Endothelial cell of umbilical vein (primary cell): ENCODE measurements around the gene PRDM2. TPM values are rescaled to one million over a fixed set of nuclear protein-coding genes. Genes with fewer than 3 reads are reported as not detected.

Experiments
- BruUV-seq: library from RNA; stranded (reverse); fragments of 400-500 nt; replicated peaks from 2 replicates; lab custom pipeline; 2021; lab: Mats Ljungman, UMichigan
- CTCF ChIA-PET: fragments of 300-600, 350-600 bp; sonication (Branson Sonifier 250); formaldehyde crosslinking; loops from one replicate; lab custom pipeline; 2021; ENCODE audit warnings: antibody characterized with exemption, inconsistent platforms; lab: Charles Lee
- POLR2A ChIA-PET: fragments of 300-600, 350-600 bp; sonication (Branson Sonifier 250); formaldehyde crosslinking; loops from one replicate; lab custom pipeline; 2021; ENCODE audit warnings: antibody characterized with exemption, inconsistent platforms; lab: Charles Lee
- DNase-seq: peaks from one replicate; pipeline ENCODE4 v3.0.0-alpha.2; 2011; ENCODE audit warnings: low read depth, low spot score
- FAIRE-seq: peaks from 2 replicates; lab custom pipeline; 2011; peaks lifted over from hg19 to GRCh38; lab: Jason Lieb, UNC
- H2AFZ ChIP-seq: 2 replicates; pipeline ENCODE4 v1.6.0; 2012; ENCODE audit warnings: low read depth, low read length, control low read depth, inconsistent platforms
- H3K27ac ChIP-seq: 2 replicates; pipeline ENCODE4 v1.5.1; 2011; ENCODE audit warnings: low read depth, mild to moderate bottlenecking, control low read depth, low read length, moderate library complexity; ENCODE audit not compliant: insufficient read depth
- H3K27me3 ChIP-seq, 2 experiments: 2 replicates each; pipeline versions ENCODE4 v1.6.0 to v1.6.1; 2011; ENCODE audit warnings: low read length in 2 of 2, mixed read lengths in 1 of 2; ENCODE audit not compliant: control insufficient read depth in 2 of 2, insufficient read depth in 2 of 2
- H3K36me3 ChIP-seq, 2 experiments: 2 replicates in 1 of 2; 3 replicates in 1 of 2; pipeline ENCODE4 v1.5.1; 2011; ENCODE audit warnings: low read length in 2 of 2, mild to moderate bottlenecking in 1 of 2, moderate library complexity in 1 of 2; ENCODE audit not compliant: control insufficient read depth in 2 of 2, insufficient read depth in 2 of 2; ENCODE audit errors: extremely low read depth in 1 of 2
- H3K4me1 ChIP-seq: 3 replicates; pipeline ENCODE4 v1.5.1; 2011; ENCODE audit warnings: mild to moderate bottlenecking, low read length; ENCODE audit not compliant: control insufficient read depth, insufficient read depth; ENCODE audit errors: extremely low read depth
- H3K4me2 ChIP-seq: 2 replicates; pipeline ENCODE4 v1.6.1; 2011; ENCODE audit warnings: low read length, control low read depth, mixed read lengths; ENCODE audit not compliant: insufficient read depth
- H3K4me3 ChIP-seq, 3 experiments: fragments of 200-600 bp in 1 of 3; sonication (generic), shearing (Covaris generic) in 1 of 3; replicated peaks in 1 of 3; 2 replicates each; pipeline ENCODE4 v1.5.1; 2011 to 2016; ENCODE audit warnings: control low read depth in 3 of 3, low read length in 3 of 3, mild to moderate bottlenecking in 2 of 3, inconsistent platforms in 1 of 3, low read depth in 1 of 3, moderate library complexity in 1 of 3; ENCODE audit not compliant: insufficient read depth in 1 of 3
- H3K79me2 ChIP-seq: 2 replicates; pipeline ENCODE4 v1.6.0; 2012; ENCODE audit warnings: low read length, inconsistent platforms; ENCODE audit not compliant: control insufficient read depth, insufficient read depth
- H3K9ac ChIP-seq: replicated peaks from 2 replicates; pipeline ENCODE3; 2011; ENCODE audit warnings: low read length, control low read depth; ENCODE audit not compliant: insufficient read depth; ENCODE audit errors: extremely low read depth
- H3K9me1 ChIP-seq: replicated peaks from 3 replicates; pipeline ENCODE4 v1.6.0; 2011; ENCODE audit warnings: mild to moderate bottlenecking, low read length; ENCODE audit not compliant: control insufficient read depth, insufficient read depth; ENCODE audit errors: extremely low read depth
- H3K9me3 ChIP-seq: replicated peaks from 2 replicates; pipeline ENCODE4 v1.5.1; 2012; ENCODE audit warnings: low read length, inconsistent platforms; ENCODE audit not compliant: control insufficient read depth, insufficient read depth
- H4K20me1 ChIP-seq: replicated peaks from 2 replicates; pipeline ENCODE3; 2011; ENCODE audit warnings: mild to moderate bottlenecking, low read length; ENCODE audit not compliant: control insufficient read depth, insufficient read depth; ENCODE audit errors: extremely low read depth
- EZH2 ChIP-seq: IDR thresholded peaks from 2 replicates; pipeline ENCODE4 v1.6.1; 2012; ENCODE audit warnings: borderline replicate concordance, low read depth, mild to moderate bottlenecking, moderate library complexity, low read length, inconsistent platforms; ENCODE audit not compliant: severe bottlenecking
- FOS ChIP-seq: IDR thresholded peaks from 2 replicates; pipeline ENCODE4 v1.6.1; 2011; ENCODE audit warnings: mild to moderate bottlenecking, low read length, moderate library complexity, borderline replicate concordance; ENCODE audit not compliant: insufficient read depth
- JUN ChIP-seq: IDR thresholded peaks from 2 replicates; pipeline ENCODE4 v1.6.1; 2011; ENCODE audit warnings: borderline replicate concordance, low read depth; ENCODE audit not compliant: insufficient read length, insufficient read depth
- MYC ChIP-seq: IDR thresholded peaks from one replicate; pipeline ENCODE4 v1.6.1; 2011; ENCODE audit warnings: mild to moderate bottlenecking, low read depth, low read length
- POLR2A ChIP-seq: IDR thresholded peaks from 2 replicates; pipeline ENCODE4 v1.6.1; 2012; ENCODE audit warnings: low read depth, mild to moderate bottlenecking, control low read depth, low read length
- POLR2AphosphoS5 ChIP-seq: IDR thresholded peaks from 2 replicates; pipeline ENCODE4 v1.6.1; 2012; ENCODE audit warnings: low read depth, mild to moderate bottlenecking, control low read depth, low read length, moderate library complexity; ENCODE audit not compliant: insufficient read depth
- dilution Hi-C: fragments of 300-500 bp; cut with MboI; formaldehyde crosslinking; loops from one replicate; pipeline ENCODE4 v1.15.0; 2019; ENCODE audit warnings: low sequenced_read_pairs; ENCODE audit not compliant: extremely low pct_ligation_motif_present
- intact Hi-C: fragments of 100-400 bp; cut with micrococcal nuclease; formaldehyde crosslinking; loops from one replicate; pipeline ENCODE4 v1.10.0; 2022
- polyA plus RNA-seq, 4 experiments: library from polyadenylated mRNA; depleted of rRNA in 3 of 4; stranded (reverse) in 3 of 4; unstranded in 1 of 4; fragments of >200 nt; gene quantifications; 2 replicates each; pipeline versions ENCODE4 v1.2.1 to v1.2.3, GENCODE V29; 2011 to 2012; ENCODE audit warnings: missing spikeins in 1 of 4
- total RNA-seq: library from RNA; stranded (reverse); gene quantifications from 2 replicates; pipeline ENCODE4 v1.2.3, GENCODE V29; 2021
- TF ChIP-seq, protein P1 (sequence below), 2 donors: IDR thresholded peaks; 1 replicate in 1 of 2; 2 replicates in 1 of 2; pipeline ENCODE4 v1.5.1; 2011; ENCODE audit warnings: low read length in 2 of 2, mild to moderate bottlenecking in 2 of 2, moderate library complexity in 2 of 2, control low read depth in 1 of 2, inconsistent platforms in 1 of 2, low read depth in 1 of 2; ENCODE audit not compliant: insufficient read depth in 1 of 2; ENCODE audit errors: extremely low read depth in 1 of 2

The PRDM2 gene
- total and polyA plus RNA-seq, 2 donors (not counting 3 experiments of a cell fraction or from before 2014, with no cell fraction given): 11.3 to 35.7 TPM

DNA sequence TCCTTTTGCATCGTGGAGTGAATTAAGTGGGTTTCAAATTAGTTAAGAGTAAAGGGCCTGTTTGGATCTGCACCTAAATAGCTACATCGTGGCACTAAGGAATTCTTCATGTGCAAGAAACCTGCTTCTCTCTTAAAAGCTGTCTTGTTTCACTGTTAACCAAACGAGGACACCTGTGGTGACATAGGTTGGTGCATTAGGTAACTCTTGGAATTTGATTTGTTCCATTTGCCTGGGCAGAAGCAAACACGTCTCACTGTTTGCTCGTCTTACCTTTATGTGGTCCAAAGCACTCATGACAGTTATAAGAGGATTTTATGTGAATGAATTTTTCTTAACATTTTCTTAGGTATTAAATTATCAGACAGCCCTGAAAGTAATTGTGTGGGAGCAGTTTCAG, 60.9 kb downstream of the PRDM2 start:
- peaks cover 97% of the 10 kb centered on the region for H3K79me2 ChIP-seq
- no peaks in the 10 kb centered on the region for H3K4me1 ChIP-seq
- FAIRE-seq: no peak
- no peaks in the 10 kb centered on the region for H3K9me1 ChIP-seq
- no peak overlapping the region for H3K4me2 ChIP-seq
- ChIA-PET POLR2A (no interaction called here), CTCF (interaction anchor here (2.6 kb wide), 1 partner anchor 12 kb away, joined by 12 read pairs; no protein-coding TSS in a partner anchor)
- intact Hi-C loops (no loop called here), dilution Hi-C loops (no loop called here)
- no peak overlapping the region for H3K27ac ChIP-seq
- H4K20me1 ChIP-seq: peaks cover 20% of the 10 kb centered on the region
- no peak overlapping the region for H2AFZ ChIP-seq
- H3K36me3 ChIP-seq: no peaks in the 10 kb centered on the region
- TF ChIP-seq JUN (no peak), FOS (no peak)
- no peak overlapping the region for H3K4me3 ChIP-seq
- no TSS peak for BruUV-seq
- H3K9ac ChIP-seq: no peak overlapping the region
- no peaks in the 10 kb centered on the region for H3K27me3 ChIP-seq
- H3K9me3 ChIP-seq: no peaks in the 10 kb centered on the region
- no peak for DNase-seq

DNA sequence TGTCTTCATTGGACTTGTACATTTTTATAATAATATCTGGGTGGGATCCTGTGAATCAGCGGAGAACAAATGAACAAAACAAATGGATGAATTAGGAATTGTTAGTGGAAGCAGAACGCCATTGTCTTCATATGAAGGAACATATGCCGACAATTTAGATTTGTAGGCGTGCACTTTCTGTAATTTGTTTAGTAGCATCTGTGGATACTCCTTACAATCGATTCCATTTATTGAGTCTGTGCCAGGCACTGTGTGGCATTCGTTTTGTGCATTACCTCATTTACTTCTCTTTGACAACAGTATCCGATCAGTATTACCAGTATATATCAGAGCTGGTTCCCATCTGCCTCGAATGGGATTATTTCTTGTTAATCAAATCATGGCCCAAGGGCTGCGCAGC, 61.9 kb downstream of the PRDM2 start:
- peaks cover 98% of the 10 kb centered on the region for H3K79me2 ChIP-seq
- peaks cover 3% of the 10 kb centered on the region for H3K9me1 ChIP-seq
- H3K4me3 ChIP-seq: no peak overlapping the region
- no peak overlapping the region for H2AFZ ChIP-seq
- peaks cover 16% of the 10 kb centered on the region for H4K20me1 ChIP-seq
- H3K9ac ChIP-seq: no peak overlapping the region
- no peak overlapping the region for H3K4me2 ChIP-seq
- no peaks in the 10 kb centered on the region for H3K4me1 ChIP-seq
- H3K27ac ChIP-seq: no peak overlapping the region
- intact Hi-C loops (no loop called here), dilution Hi-C loops (no loop called here)
- H3K9me3 ChIP-seq: no peaks in the 10 kb centered on the region
- DNase-seq: no peak
- BruUV-seq: no TSS peak
- H3K27me3 ChIP-seq: no peaks in the 10 kb centered on the region
- H3K36me3 ChIP-seq: no peaks in the 10 kb centered on the region
- no peak for TF ChIP-seq POLR2AphosphoS5
- no peak for TF ChIP-seq EZH2
- TF ChIP-seq FOS: no peak
- TF ChIP-seq, protein P1, sequence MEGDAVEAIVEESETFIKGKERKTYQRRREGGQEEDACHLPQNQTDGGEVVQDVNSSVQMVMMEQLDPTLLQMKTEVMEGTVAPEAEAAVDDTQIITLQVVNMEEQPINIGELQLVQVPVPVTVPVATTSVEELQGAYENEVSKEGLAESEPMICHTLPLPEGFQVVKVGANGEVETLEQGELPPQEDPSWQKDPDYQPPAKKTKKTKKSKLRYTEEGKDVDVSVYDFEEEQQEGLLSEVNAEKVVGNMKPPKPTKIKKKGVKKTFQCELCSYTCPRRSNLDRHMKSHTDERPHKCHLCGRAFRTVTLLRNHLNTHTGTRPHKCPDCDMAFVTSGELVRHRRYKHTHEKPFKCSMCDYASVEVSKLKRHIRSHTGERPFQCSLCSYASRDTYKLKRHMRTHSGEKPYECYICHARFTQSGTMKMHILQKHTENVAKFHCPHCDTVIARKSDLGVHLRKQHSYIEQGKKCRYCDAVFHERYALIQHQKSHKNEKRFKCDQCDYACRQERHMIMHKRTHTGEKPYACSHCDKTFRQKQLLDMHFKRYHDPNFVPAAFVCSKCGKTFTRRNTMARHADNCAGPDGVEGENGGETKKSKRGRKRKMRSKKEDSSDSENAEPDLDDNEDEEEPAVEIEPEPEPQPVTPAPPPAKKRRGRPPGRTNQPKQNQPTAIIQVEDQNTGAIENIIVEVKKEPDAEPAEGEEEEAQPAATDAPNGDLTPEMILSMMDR (IDR thresholded peaks at IDR 0.05; ENCODE audit: extremely low read depth in 1 of 2, insufficient read depth in 1 of 2, low read depth in 1 of 2, low read length in 2 of 2): no peak
- no peak for TF ChIP-seq JUN
- TF ChIP-seq MYC: no peak
- TF ChIP-seq POLR2A: no peak
- ChIA-PET POLR2A (no interaction called here), CTCF (interaction anchor here (1.1 kb wide), 1 partner anchor 12 kb away, joined by 3 read pairs; no protein-coding TSS in a partner anchor)
- FAIRE-seq: no peak
